HG03432 (cell line): ENCODE data around the gene UPP2.

Experiments
- ATAC-seq: cut with Tn5 transposase; IDR thresholded peaks from one replicate; pipeline ENCODE4 v1.9.1; 2021; ENCODE audit warnings: mild to moderate bottlenecking, moderate library complexity; ENCODE audit not compliant: unreplicated experiment

The UPP2 gene

GRCh38 chr2:158135096-158135495, 33.4 kb downstream of the UPP2 start:
- no peak for ATAC-seq

- no peak for ATAC-seq
Observed at GRCh38 chr2:158138255-158138654, 36.6 kb downstream of the UPP2 start.

GRCh38 chr2:158140201-158140600, 38.5 kb downstream of the UPP2 start:
- ATAC-seq, result no peak

- ATAC-seq, result no peak
Observed at GRCh38 chr2:158142165-158142564, 40.5 kb downstream of the UPP2 start.

GRCh38 chr2:158142568-158143332, 41.1 kb downstream of the UPP2 start:
- peak; percentile 74 for ATAC-seq

GRCh38 chr2:158143703-158144360, 42.2 kb downstream of the UPP2 start:
- ATAC-seq, result no peak

- no peak for ATAC-seq
Observed at GRCh38 chr2:158144914-158145625, 43.4 kb downstream of the UPP2 start.

- no peak for ATAC-seq
Observed at GRCh38 chr2:158153270-158154015, 51.8 kb downstream of the UPP2 start.

GRCh38 chr2:158154596-158154995, 52.9 kb downstream of the UPP2 start:
- ATAC-seq, result no peak

GRCh38 chr2:158172719-158173118, 71.0 kb downstream of the UPP2 start:
- ATAC-seq, result no peak

- ATAC-seq, result no peak
Observed at GRCh38 chr2:158174495-158174894, 72.8 kb downstream of the UPP2 start.

- no peak for ATAC-seq
Observed at GRCh38 chr2:158174956-158175355, 73.3 kb downstream of the UPP2 start.

- ATAC-seq, result no peak
Observed at GRCh38 chr2:158178646-158179045, 77.0 kb downstream of the UPP2 start.

GRCh38 chr2:158179660-158180059, 78.0 kb downstream of the UPP2 start:
- peak; percentile 52 for ATAC-seq

- ATAC-seq, result no peak
Observed at GRCh38 chr2:158181171-158181570, 79.5 kb downstream of the UPP2 start.

GRCh38 chr2:158182676-158183295, 81.1 kb downstream of the UPP2 start:
- no peak for ATAC-seq

GRCh38 chr2:158184001-158184400, 82.3 kb downstream of the UPP2 start:
- ATAC-seq, result no peak

- ATAC-seq, result no peak
Observed at GRCh38 chr2:158184556-158185343, 83.1 kb downstream of the UPP2 start.
